B cell (primary cell): ENCODE data around the gene LBH. TPM values are rescaled to one million over a fixed set of nuclear protein-coding genes. Genes with fewer than 3 reads are reported as not detected.
A peak's percentile ranks its signal among the peaks of the same experiment; 100 is the strongest.

ENCODE experiments used
- ATAC-seq: fragments of 200-7000 bp; cut with Tn5 transposase; one replicate; pipeline ENCODE4 v1.10.0; 2021; ENCODE audit warnings: low read depth, mild to moderate bottlenecking, moderate number of reproducible peaks, moderate library complexity
- CTCF ChIA-PET: fragments of 350-600 bp; sonication (Branson Sonifier 250); formaldehyde crosslinking; loops from one replicate; lab custom pipeline; 2021; ENCODE audit warnings: antibody characterized with exemption, inconsistent platforms; lab: Charles Lee
- POLR2A ChIA-PET: fragments of 350-600 bp; sonication (Branson Sonifier 250); formaldehyde crosslinking; loops from one replicate; lab custom pipeline; 2021; ENCODE audit warnings: antibody characterized with exemption; lab: Charles Lee
- DNase-seq: peaks from one replicate; pipeline ENCODE4 v3.0.0; 2013
- H2AFZ ChIP-seq: 2 replicates; pipeline ENCODE4 v1.6.1; 2012; ENCODE audit warnings: mild to moderate bottlenecking, low read depth, low read length; ENCODE audit not compliant: insufficient read depth, poor library complexity, severe bottlenecking
- H3K27ac ChIP-seq, 2 donors: 1 replicate in 1 of 2; 2 replicates in 1 of 2; pipeline ENCODE4 v1.5.1; 2012 to 2013; ENCODE audit warnings: low read length in 2 of 2, mild to moderate bottlenecking in 2 of 2, moderate library complexity in 1 of 2
- H3K27me3 ChIP-seq, 4 experiments: fragments of 200-600 bp in 1 of 4; sonication (generic) in 1 of 4; replicated peaks in 1 of 4; 1 replicate in 2 of 4; 2 replicates in 2 of 4; pipeline versions ENCODE4 v1.6.1 to v1.7.0; 2013 to 2016; ENCODE audit warnings: low read length in 3 of 4, mild to moderate bottlenecking in 2 of 4, mixed read lengths in 1 of 4, moderate library complexity in 1 of 4; ENCODE audit not compliant: insufficient read depth in 4 of 4, control insufficient read depth in 3 of 4; ENCODE audit errors: control extremely low read depth in 1 of 4
- H3K36me3 ChIP-seq, 2 experiments: replicated peaks in 1 of 2; 1 replicate in 1 of 2; 2 replicates in 1 of 2; pipeline versions ENCODE4 v1.6.1 to v1.7.1; 2013; ENCODE audit warnings: low read length in 1 of 2; ENCODE audit not compliant: insufficient read depth in 2 of 2, control insufficient read depth in 1 of 2; ENCODE audit errors: control extremely low read depth in 1 of 2, extremely low read depth in 1 of 2
- H3K4me1 ChIP-seq, 2 donors: fragments of 200-600 bp in 1 of 2; sonication (generic) in 1 of 2; 1 replicate in 1 of 2; 2 replicates in 1 of 2; pipeline versions ENCODE4 v1.5.1 to v1.6.1; 2013 to 2017; ENCODE audit warnings: low read length in 2 of 2; ENCODE audit not compliant: control insufficient read depth in 2 of 2, insufficient read depth in 2 of 2
- H3K4me2 ChIP-seq: replicated peaks from 2 replicates; pipeline ENCODE3; 2012; ENCODE audit warnings: mild to moderate bottlenecking, low read depth, low read length; ENCODE audit not compliant: poor library complexity, severe bottlenecking
- H3K4me3 ChIP-seq, 5 experiments: fragments of 200-600 bp in 1 of 5; sonication (generic) in 1 of 5; 1 replicate in 3 of 5; 2 replicates in 2 of 5; pipeline versions ENCODE4 v1.5.1 to v1.7.0; 2011 to 2016; ENCODE audit warnings: low read length in 4 of 5, mild to moderate bottlenecking in 4 of 5, low read depth in 2 of 5, control low read depth in 1 of 5, moderate library complexity in 1 of 5; ENCODE audit not compliant: insufficient read depth in 1 of 5; ENCODE audit errors: control extremely low read depth in 1 of 5, extremely low read depth in 1 of 5
- H3K79me2 ChIP-seq: fragments of 200-600 bp; sonication (generic); one replicate; pipeline ENCODE4 v1.6.0; 2016; ENCODE audit warnings: low read length; ENCODE audit not compliant: control insufficient read depth, insufficient read depth
- H3K9ac ChIP-seq: fragments of 200-600 bp; sonication (generic); 2 replicates; pipeline ENCODE4 v1.6.1; 2017; ENCODE audit warnings: mild to moderate bottlenecking, low read length, moderate library complexity
- H3K9me3 ChIP-seq, 3 donors: one replicate each; pipeline versions ENCODE4 v1.6.1 to v1.7.1; 2013; ENCODE audit warnings: low read length in 2 of 3; ENCODE audit not compliant: control insufficient read depth in 2 of 3, insufficient read depth in 1 of 3; ENCODE audit errors: control extremely low read depth in 1 of 3
- H4K20me1 ChIP-seq: 2 replicates; pipeline ENCODE4 v1.6.0; 2012; ENCODE audit warnings: mild to moderate bottlenecking, low read length; ENCODE audit not compliant: insufficient read depth, control insufficient read depth, poor library complexity, severe bottlenecking
- H3K27ac Mint-ChIP-seq: one replicate; pipeline ENCODE4 v1.8.0; 2021; ENCODE audit warnings: mixed read lengths
- H3K27me3 Mint-ChIP-seq: one replicate; pipeline ENCODE4 v1.8.0; 2021; ENCODE audit warnings: mixed read lengths
- H3K4me1 Mint-ChIP-seq: one replicate; pipeline ENCODE4 v1.8.0; 2021; ENCODE audit warnings: mixed read lengths
- H3K4me3 Mint-ChIP-seq: one replicate; pipeline ENCODE4 v1.8.0; 2021; ENCODE audit warnings: mixed read lengths
- H3K9me3 Mint-ChIP-seq: one replicate; pipeline ENCODE4 v1.8.0; 2022; ENCODE audit warnings: mixed read lengths; ENCODE audit not compliant: insufficient read depth
- EZH2 ChIP-seq: IDR thresholded peaks from 2 replicates; pipeline ENCODE4 v1.6.1; 2012; ENCODE audit warnings: borderline replicate concordance, low read depth, mild to moderate bottlenecking, moderate library complexity, low read length; ENCODE audit not compliant: insufficient read depth, poor library complexity, severe bottlenecking
- WGBS: methylation state at CpG from one replicate; pipeline ENCODE4 v1.1.5; 2013; ENCODE audit warnings: missing lambda C conversion rate; ENCODE audit not compliant: insufficient coverage; 5-methylcytosine and 5-hydroxymethylcytosine counted together
- intact Hi-C: fragments of 100-400 bp; cut with micrococcal nuclease; formaldehyde crosslinking; loops from one replicate; pipeline ENCODE4 v1.10.0; 2022
- polyA plus RNA-seq: library from polyadenylated mRNA; depleted of rRNA; stranded (reverse); fragments of >200 nt; gene quantifications from 2 replicates; pipeline ENCODE4 v1.2.3, GENCODE V29; 2012
- total RNA-seq, 2 donors: library from RNA; stranded (reverse); fragments of 120-200 nt in 1 of 2; gene quantifications; 1 replicate in 1 of 2; 2 replicates in 1 of 2; pipeline versions ENCODE4 v1.2.3 to v1.2.4, GENCODE V29; 2013 to 2022
- TF ChIP-seq, protein P1 (sequence below): fragments of 200-600 bp; IDR thresholded peaks from one replicate; pipeline ENCODE4 v1.8.0; 2022; ENCODE audit warnings: antibody characterized with exemption, mild to moderate bottlenecking

LBH gene
- total and polyA plus RNA-seq, 2 donors (not counting 1 experiment from before 2014, with no cell fraction given) = 158 to 201 TPM

DNA sequence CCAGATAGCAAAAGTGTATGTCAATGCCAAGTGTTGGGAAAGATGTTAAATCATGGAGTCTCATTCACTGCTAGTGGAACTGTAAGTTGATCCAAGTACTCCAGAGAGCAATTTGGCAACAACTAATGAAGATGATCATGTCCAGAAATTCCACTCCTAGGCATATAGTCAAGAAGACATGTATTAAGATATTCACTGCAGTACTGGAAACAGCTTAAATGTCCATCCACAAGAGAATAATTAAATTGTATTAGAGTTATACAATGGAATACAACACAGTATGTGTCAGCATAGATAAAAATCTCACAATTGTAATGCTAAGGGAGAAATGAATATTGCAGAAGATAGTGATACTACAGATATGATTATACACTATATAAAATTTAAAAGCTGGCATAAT lies 15.2 kb upstream of the LBH start:
- CTCF ChIA-PET = interaction anchor here (0.8 to 3.2 kb wide), 5 partner anchors 8 to 495 kb away, joined by 3 to 12 read pairs (median 8); no protein-coding TSS in a partner anchor
- no peak overlapping the region for H3K4me3 ChIP-seq
- no peak overlapping the region for H2AFZ ChIP-seq
- H3K9ac ChIP-seq = no peak overlapping the region
- ATAC-seq = no peak
- Mint-ChIP-seq H3K27me3 (no peaks in the 10 kb centered on the region), H3K27ac (no peak overlapping the region), H3K9me3 (no peaks in the 10 kb centered on the region), H3K4me3 (no peak overlapping the region), H3K4me1 (peaks cover 29% of the 10 kb centered on the region)
- intact Hi-C loops = no loop called here
- H3K4me2 ChIP-seq = no peak overlapping the region
- no peak overlapping the region for H3K27ac ChIP-seq
- H3K9me3 ChIP-seq = no peaks in the 10 kb centered on the region
- no peak for TF ChIP-seq EZH2
- TF ChIP-seq, protein P1, sequence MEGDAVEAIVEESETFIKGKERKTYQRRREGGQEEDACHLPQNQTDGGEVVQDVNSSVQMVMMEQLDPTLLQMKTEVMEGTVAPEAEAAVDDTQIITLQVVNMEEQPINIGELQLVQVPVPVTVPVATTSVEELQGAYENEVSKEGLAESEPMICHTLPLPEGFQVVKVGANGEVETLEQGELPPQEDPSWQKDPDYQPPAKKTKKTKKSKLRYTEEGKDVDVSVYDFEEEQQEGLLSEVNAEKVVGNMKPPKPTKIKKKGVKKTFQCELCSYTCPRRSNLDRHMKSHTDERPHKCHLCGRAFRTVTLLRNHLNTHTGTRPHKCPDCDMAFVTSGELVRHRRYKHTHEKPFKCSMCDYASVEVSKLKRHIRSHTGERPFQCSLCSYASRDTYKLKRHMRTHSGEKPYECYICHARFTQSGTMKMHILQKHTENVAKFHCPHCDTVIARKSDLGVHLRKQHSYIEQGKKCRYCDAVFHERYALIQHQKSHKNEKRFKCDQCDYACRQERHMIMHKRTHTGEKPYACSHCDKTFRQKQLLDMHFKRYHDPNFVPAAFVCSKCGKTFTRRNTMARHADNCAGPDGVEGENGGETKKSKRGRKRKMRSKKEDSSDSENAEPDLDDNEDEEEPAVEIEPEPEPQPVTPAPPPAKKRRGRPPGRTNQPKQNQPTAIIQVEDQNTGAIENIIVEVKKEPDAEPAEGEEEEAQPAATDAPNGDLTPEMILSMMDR = no peak
- POLR2A ChIA-PET = interaction anchor here (0.6 kb wide), 1 partner anchor 1793 kb away, joined by 6 read pairs; no protein-coding TSS in a partner anchor
- H3K4me1 ChIP-seq = peaks cover 17 to 20% of the 10 kb centered on the region in 2 donors
- H3K36me3 ChIP-seq = no peaks in the 10 kb centered on the region
- no peaks in the 10 kb centered on the region for H3K27me3 ChIP-seq
- DNase-seq = no peak
- H4K20me1 ChIP-seq = no peaks in the 10 kb centered on the region
- H3K79me2 ChIP-seq = no peaks in the 10 kb centered on the region

DNA sequence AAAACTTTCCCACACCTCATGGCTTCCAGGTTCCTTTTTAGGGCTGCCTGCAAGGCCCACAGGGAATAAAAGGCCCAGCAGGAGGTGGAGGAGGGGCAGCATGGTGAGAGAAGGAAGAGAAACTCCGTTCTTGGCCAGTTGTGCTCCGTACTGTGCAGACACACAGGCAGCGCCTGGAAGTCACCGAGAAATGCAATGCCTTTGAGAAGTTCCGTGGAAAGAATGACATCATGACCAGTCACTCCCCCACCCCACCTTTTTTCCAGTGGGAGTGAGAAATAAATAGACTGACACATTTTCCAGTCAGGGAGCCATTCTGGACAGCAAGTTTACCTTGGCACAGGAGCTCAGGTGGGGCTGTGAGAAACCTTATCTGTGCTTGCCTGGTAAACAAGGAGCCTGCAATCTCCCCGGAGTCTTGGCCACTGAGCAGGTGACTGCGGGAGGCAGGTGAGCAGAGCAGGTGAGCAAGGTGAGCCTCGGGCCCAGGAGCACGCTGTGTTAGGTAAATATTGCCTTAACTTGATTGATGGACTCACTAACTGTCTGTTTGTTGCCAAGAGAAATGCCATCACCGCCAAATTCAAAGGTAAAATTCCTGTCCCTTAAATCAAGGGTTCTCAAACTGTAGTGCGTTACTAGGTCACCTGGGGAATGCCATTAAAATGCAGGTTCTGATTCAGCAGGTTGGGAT lies 13.5 kb upstream of the LBH start:
- Mint-ChIP-seq H3K4me1 (peaks cover 36% of the 10 kb centered on the region), H3K9me3 (no peaks in the 10 kb centered on the region), H3K27me3 (no peaks in the 10 kb centered on the region), H3K27ac (peak overlapping the region; percentile 46), H3K4me3 (peak overlapping the region; percentile 55)
- H4K20me1 ChIP-seq = no peaks in the 10 kb centered on the region
- H3K4me2 ChIP-seq = peak overlapping the region; percentile 64
- H3K79me2 ChIP-seq = no peaks in the 10 kb centered on the region
- ATAC-seq = peak; percentile 78
- 63% methylated on average over 6 of the region's 11 CpGs for WGBS
- no peaks in the 10 kb centered on the region for H3K9me3 ChIP-seq
- H2AFZ ChIP-seq = peak overlapping the region; percentile 17
- H3K27me3 ChIP-seq = no peaks in the 10 kb centered on the region
- no peak for TF ChIP-seq EZH2
- TF ChIP-seq, protein P1 = no peak
- POLR2A ChIA-PET = no interaction called here
- peak overlapping the region in 1 of 5 experiments; percentile 37 for H3K4me3 ChIP-seq
- peaks cover 21 to 28% of the 10 kb centered on the region in 2 donors for H3K4me1 ChIP-seq
- peak; percentile 52 for DNase-seq
- H3K27ac ChIP-seq = no peak overlapping the region
- no peaks in the 10 kb centered on the region for H3K36me3 ChIP-seq
- CTCF ChIA-PET = interaction anchor here (0.8 to 3.4 kb wide), 8 partner anchors 9 to 494 kb away, joined by 3 to 22 read pairs (median 6); no protein-coding TSS in a partner anchor
- peak overlapping the region; percentile 35 for H3K9ac ChIP-seq
- intact Hi-C loops = no loop called here
